Measurements from ENCODE around the gene KIAA1671. TPM values are rescaled to one million over a fixed set of nuclear protein-coding genes. Genes with fewer than 3 reads are reported as not detected.

KIAA1671 gene
- total RNA-seq, 1 donor from 2014 or later = 20.6 TPM

GRCh38 chr22:25094579-25094978 is 142.1 kb downstream of the KIAA1671 start:
- no peak for DNase-seq

- no peak for DNase-seq
These were observed 143.4 kb downstream of the KIAA1671 start for GRCh38 chr22:25095869-25096268.

DNA sequence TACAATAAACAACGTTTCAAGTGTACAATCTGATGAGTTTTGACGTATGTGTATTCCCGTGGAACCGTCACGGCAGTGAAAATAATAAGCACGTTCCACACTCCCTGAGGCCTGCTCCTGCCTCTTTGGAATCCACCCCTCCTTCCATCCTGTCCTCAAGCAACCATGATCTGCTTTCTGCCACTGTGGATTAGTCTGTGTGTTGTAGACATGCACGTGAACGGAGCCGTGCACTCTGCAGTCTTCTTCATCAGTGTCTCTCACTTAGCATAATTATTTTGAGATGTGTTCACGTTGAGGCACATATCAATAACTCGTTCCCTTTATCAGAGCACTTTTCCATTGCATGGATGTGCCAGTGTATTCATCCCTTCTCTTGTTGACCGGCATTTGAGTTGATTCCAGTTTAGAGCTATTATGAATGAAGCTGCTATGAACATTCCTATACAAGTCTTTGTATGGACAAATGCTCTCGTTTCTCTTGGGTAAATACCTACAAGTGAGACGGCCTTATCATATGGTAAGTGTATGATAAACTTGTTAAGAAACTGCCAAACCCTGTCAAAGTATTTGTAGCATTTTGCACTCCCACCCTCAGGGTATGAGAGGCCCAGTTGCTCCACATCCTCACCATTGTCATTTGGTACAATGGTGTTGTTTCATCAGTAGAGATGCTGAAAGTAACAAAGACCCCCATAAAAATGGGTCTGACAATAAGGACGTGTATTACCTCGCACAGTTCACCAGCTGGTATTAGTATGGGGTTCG is 144.3 kb downstream of the KIAA1671 start:
- DNase-seq = no peak

DNA sequence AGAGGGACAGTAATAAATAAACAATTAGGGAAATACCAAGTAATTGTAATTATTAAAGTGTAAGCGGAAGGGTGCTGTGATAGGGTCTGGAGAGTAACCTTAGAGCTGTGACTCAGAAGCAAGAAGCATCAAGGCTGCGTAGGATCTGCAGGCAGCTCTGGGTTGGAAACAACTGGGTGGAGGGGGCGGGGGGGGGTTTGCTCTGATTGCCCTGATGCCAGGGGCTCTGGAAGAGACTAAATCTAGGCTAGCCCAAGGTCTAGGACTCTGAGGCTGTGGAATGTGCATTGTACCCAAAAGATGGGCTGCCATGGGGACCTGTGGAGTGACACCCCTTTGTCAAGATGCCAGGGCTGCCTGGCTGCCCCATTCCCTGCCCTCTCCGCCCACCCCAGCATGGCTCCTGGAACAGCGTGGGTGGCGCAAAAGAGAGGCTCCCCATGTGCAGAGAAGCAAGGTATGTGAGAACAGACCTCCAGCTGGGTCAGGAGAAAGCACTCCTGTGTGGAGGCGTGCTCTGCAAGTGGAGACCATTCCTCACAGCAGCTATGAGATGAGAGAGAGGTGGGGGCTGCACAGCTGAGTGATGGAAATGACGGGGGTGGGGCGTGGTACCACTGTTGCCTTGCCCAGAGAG is 146.0 kb downstream of the KIAA1671 start:
- DNase-seq = no peak

- no peak for DNase-seq
These were observed 146.7 kb downstream of the KIAA1671 start for GRCh38 chr22:25099202-25099601.

DNA sequence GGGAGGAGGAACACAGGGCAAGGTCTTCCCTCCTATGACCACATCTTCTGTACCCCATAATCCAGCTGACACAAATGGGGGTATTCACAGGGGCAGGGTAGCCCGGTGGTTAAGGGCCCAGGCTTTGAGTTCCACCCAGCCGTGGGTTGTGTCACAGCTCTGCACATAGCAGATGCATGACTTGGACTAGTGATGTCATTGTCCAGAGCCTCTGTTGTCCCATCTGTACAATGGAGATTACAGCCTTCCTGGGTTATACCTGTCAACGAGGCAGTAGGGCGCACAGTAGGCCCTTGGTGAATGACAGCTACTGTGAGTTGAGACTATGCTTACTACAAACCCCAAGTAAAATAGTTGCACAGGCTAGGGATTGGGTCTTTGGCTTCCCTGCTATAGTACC is 147.9 kb downstream of the KIAA1671 start:
- DNase-seq = no peak

DNA sequence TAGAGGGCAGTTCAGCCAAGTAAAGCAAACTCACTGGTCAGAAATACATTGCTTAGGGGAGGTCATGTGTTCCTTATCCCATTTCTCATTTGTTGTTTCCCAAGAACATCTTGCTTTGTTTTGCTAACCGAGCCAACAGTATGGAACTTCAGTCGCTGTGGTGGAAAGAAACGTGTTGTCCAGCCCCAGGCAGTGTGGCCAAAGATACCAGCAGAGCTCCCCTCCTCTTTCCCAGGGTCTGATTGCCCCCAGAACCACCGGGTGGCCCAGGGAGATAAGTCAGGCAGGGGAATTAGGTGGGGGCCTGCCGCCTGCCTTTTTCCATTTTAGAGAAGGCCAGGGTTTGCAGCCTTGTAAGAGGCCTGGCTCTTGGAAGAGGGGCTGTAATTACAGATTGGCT is 148.4 kb downstream of the KIAA1671 start:
- no peak for DNase-seq

- DNase-seq = no peak
These were observed 149.0 kb downstream of the KIAA1671 start for GRCh38 chr22:25101501-25101900.

DNA sequence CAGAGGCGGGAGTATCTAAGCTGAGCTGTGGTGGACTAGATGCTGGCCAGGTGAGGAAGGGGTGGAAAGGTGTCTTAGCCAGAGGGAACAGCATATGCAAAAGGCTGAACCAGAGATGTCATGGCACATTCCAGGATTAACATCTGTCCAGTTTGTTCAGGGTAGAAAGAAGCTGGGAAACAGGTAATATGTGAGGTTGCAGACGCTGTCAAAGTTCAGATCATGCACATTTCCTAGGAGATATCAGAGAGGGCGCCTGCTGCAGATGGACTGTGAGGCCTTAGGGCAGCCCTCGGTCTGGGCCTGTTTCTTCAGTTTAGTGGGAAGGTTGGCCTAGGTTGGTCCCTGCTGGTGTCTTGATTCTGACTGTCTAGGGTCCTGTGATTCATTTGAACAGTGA is 149.5 kb downstream of the KIAA1671 start:
- DNase-seq = no peak

DNA sequence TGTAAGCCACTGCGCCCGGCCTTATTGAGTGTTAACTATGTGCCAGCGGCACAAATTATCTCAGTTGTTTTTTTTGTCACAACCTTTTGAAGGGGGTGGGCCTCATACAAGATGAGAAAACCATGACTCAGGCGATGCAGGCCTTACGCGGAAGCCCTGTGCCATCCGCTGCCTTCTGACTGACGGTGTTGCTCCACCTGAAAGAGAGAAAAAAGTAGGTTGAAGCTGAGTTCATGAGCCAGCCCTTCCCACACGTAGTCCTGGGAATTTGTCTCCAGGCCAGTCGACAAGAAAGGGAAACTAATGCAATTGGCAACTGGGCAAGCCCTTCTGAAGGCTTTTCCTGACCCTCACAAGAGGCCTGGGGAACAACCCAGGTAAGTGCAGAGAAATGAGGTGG is 150.2 kb downstream of the KIAA1671 start:
- no peak for DNase-seq

DNA sequence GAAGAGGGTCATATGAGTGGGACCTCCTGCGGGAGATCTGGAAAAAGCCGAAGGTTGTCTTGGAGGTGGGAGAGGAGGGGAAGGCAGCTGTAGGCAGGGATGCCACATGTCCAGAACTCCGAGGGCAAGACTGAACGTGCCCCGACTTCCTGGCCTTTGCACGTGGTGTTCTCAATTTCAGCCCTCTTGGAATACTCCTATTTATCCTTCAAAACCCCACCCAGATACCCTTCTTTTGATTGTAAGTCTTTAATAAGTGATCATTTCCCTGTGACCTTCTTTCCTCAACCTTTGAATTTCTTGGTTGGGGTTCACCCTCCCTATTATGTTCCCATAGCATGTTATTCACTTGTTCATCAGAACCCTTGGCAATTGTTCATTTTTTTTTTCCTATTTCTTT is 151.9 kb downstream of the KIAA1671 start:
- DNase-seq = no peak

DNA sequence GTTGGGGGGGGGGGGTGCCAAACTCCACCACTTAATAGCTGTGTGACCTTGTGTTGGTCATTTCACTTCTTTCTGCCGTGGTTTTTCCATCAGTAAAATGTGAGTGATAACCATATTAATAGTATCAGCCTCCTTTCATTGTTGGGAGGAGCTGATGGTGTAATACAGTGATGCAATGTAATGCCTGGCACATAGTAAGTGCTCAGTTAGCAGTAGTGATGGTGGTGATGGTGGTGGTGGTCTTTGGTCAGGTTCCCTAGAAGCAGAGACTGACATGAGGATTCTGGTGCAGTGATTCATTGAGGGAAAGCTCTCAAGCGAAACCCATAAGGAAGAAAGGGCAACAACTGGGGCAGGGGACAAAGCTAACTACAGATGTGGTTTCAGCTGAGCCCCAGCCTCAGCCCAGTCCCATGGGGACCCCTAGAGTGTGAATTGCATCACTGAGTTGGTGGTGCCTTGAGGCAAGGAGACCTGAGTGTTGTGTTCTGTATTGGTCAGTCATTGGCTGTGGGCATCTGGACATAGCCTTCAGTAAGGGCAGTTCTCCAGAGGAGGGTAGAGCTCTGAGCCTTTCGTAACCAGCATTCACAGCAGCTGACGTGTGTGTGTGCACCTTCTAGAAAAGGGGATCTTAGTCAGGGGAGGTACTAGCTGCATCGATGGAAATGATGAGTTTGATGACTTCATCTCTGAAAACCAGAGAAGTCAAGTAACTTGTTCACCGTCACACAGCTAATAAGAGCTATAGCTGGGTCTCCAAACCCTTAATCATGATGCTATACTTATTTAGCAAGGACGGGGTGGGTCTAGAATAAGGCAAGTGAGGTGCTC is 153.5 kb downstream of the KIAA1671 start:
- no peak for DNase-seq

DNA sequence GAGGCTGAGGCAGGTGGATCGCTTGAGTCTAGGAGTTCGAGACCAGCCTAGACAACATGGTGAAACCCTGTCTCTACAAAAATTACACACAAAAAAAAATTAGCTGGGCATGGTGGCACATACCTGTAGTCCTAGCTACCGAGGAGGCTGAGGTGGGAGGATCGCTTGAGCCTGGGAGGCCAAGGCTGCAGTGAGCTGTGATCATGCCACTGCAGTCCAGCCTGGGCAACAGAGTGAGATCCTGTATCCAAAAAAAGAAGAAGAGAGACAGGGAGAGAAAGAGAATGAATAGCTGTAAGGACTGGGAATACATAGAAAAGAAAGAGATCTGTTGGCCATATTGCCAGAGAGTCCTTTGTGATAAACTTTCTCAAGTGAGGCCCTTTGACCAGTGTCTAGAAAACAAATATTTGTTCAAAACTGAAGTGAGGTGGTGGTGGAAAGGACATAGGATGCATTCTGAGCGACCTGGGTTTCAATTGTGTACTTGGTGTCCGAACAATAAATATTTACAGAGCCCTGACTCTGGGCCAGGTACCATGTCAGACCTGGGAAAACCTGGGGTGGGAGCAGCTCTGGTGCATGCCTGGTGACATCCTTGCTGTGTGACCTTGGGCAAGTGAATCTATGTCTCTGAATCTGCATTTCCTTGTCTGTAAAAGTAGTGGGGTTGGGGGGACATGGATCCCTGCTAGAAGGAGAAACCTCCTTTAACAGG is 157.5 kb downstream of the KIAA1671 start:
- no peak for DNase-seq

GRCh38 chr22:25110596-25110845 is 158.0 kb downstream of the KIAA1671 start:
- no peak for DNase-seq

DNA sequence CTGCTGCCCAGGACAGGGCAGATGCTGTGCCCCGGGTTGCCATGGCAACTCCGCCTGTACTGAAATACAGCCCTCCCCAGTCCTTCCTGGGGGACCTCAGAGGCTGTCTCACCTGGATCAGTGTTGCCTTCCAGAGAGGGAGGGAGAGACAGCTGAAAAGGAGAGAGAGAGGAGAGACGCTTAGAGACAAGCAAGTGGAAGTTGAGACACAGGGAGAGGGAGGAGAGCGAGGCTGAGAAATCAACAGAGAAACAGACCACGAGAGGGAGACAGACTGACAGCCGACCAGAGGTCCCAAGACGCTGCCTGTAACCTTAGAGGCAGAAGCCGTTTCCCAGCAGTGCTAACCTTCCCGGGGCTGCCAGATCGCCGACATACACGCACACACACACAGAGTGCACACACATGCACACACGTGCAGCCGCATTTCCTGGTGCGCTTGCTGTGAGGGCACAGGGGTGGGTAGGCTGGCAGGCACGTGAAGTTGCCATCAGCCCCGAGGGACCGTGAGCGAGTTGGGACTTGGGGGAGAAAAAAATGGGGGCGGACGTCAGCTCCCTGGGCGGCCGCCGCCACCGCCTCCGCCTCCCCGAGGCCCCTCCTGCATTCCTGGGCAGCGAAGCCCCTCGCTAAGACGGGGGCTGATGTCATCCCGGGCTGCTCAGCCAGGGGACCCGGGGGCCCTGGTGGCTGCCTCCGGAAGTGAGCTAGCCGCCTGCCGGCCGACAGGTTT is 158.5 kb downstream of the KIAA1671 start:
- DNase-seq = peak; percentile 75

DNA sequence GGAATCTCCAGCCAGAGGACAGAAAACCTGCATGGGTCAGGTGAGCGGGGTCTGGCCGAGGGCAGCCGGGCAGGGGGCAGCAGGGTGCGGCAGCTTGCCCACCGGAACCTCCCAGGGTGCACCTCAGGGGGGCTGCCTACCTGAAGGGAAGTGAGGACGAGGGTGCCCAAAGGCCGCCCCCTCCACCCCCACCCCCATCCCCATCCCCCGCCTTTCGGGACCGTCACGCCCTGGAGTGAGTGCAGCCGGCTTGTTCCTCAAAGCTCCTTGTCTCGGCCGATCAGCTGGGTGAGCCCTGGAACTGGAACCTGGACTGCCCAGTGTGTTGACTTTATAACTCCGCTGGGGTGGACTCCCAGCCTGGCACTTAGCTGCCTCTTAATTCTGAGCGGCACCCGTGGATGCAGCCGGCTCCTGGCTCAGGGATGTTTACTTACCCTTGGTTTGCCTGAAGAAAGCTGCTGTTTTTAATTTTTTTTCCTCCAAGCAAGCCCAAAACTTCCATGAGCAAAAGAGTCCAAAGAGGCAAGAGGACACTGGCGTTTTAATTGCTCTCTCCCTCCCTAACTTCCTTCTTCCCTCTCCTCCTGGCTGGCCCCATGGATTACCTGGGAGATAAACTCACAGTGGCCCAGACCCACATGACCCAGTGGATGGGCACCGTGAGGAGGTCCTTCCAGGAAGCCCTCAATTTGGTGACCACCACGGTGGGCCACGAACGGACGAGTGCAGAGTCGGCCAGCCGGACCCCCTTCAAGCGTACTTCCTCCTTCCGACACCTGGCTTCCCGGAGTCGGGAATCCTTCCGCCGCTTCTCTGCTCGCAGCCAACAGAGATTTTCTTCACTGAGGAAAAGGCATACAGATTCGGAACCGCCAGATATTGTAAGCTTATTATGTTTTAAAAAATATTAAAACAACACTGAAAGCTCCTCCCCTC is 159.3 kb downstream of the KIAA1671 start:
- no peak for DNase-seq

DNA sequence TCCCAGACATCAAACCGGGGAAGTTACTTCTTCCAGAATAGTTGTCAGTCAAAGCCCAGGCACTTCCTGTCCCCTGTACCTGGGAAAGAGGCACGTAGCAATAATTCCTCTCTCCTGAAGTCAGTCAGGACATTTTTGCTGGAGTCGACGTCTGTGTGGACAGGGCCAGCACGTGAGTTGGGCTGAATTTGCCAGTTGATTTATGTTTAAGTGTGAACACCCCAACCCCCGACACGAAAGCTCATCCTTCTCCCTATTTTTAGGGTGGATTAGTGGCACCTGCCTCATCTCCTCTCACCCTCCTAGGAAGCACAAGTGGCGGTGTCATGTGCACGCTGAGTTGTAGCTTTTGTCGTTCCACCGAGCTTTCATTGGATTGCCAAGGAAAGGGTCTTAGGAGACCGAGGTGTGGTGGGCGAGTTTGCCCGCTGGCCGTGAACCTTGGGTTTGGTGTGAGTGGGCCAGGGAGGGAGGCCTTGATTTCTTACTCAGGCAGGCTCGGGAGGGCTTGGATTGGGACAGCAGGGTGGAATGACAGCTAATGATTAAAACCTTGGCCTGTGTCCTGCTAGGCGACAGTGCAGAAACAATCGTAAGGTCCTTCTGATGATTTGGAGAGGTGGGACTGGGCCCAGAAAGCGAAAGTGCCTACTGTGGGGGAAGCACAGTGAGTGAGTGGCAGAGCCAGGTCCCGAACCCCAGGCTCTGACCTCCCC is 160.2 kb downstream of the KIAA1671 start:
- no peak for DNase-seq

GRCh38 chr22:25113316-25113721 is 160.8 kb downstream of the KIAA1671 start:
- DNase-seq = no peak

GRCh38 chr22:25114369-25115362 is 162.2 kb downstream of the KIAA1671 start:
- no peak for DNase-seq
